ENCODE results near the gene OLFML1. TPM values are rescaled to one million over a fixed set of nuclear protein-coding genes. Genes with fewer than 3 reads are reported as not detected.

The OLFML1 gene
- total RNA-seq, 1 experiment from 2014 or later: not detected

GRCh38 chr11:7518811-7519562, 33.7 kb downstream of the OLFML1 start (continued):
- no peak for TF ChIP-seq EMX1 (CRISPR knock-in tag; IDR thresholded peaks at IDR 0.05)
- no peak for TF ChIP-seq RELA (CRISPR knock-in tag; IDR thresholded peaks at IDR 0.05; ENCODE audit: borderline replicate concordance)
- TF ChIP-seq ATF6 (CRISPR knock-in tag; IDR thresholded peaks at IDR 0.05): no peak
- no peak for TF ChIP-seq ZNF512 (CRISPR knock-in tag; IDR thresholded peaks at IDR 0.05; ENCODE audit: borderline replicate concordance)
- TF ChIP-seq NR1H2 (CRISPR knock-in tag; IDR thresholded peaks at IDR 0.05): no peak
- TF ChIP-seq ZNF219 (CRISPR knock-in tag; IDR thresholded peaks at IDR 0.05; ENCODE audit: borderline replicate concordance): no peak
- TF ChIP-seq ZNF281 (CRISPR knock-in tag; IDR thresholded peaks at IDR 0.05): no peak
- no peak for TF ChIP-seq JUN (CRISPR knock-in tag; IDR thresholded peaks at IDR 0.05)
- no peak for TF ChIP-seq ZNF396 (CRISPR knock-in tag; IDR thresholded peaks at IDR 0.05; ENCODE audit: borderline replicate concordance)

GRCh38 chr11:7520011-7520942, 35.0 kb downstream of the OLFML1 start:
- ChIA-PET POLR2A (no interaction called here), CTCF (interaction anchor here (1.8 kb wide), 1 partner anchor 51 kb away, joined by 5 read pairs; no protein-coding TSS in a partner anchor)
- H3K27me3 Mint-ChIP-seq (ENCODE audit: low read depth): peaks cover 13% of the 10 kb centered on the region
- no peaks in the 10 kb centered on the region; the same call in 1 of the 2 replicates for H3K9me3 Mint-ChIP-seq
- peaks cover 10% of the 10 kb centered on the region for H3K4me1 Mint-ChIP-seq
- no peak for DNase-seq (ENCODE audit: low spot score)
- H3K27ac Mint-ChIP-seq: no peak overlapping the region
- TF ChIP-seq GTF2I (CRISPR knock-in tag; conservative IDR thresholded peaks at IDR 0.05) (no peak), NFE2L1 (CRISPR knock-in tag; IDR thresholded peaks at IDR 0.05) (no peak), ESRRA (CRISPR knock-in tag; IDR thresholded peaks at IDR 0.05; ENCODE audit: borderline replicate concordance) (no peak), CREB1 (CRISPR knock-in tag; IDR thresholded peaks at IDR 0.05) (no peak)
- no peak for ATAC-seq
- H3K36me3 Mint-ChIP-seq: no peaks in the 10 kb centered on the region
- H3K4me3 Mint-ChIP-seq: no peak overlapping the region

GRCh38 chr11:7520981-7521487, 35.7 kb downstream of the OLFML1 start:
- Mint-ChIP-seq H3K27me3 (ENCODE audit: low read depth) (peaks cover 5% of the 10 kb centered on the region), H3K9me3 (no peaks in the 10 kb centered on the region; the same call in 1 of the 2 replicates), H3K27ac (no peak overlapping the region), H3K4me3 (no peak overlapping the region), H3K4me1 (peaks cover 3% of the 10 kb centered on the region), H3K36me3 (no peaks in the 10 kb centered on the region)
- POLR2A ChIA-PET: no interaction called here
- no peak for ATAC-seq
- CTCF ChIA-PET: interaction anchor here (1.2 to 1.8 kb wide), 2 partner anchors 50 to 136 kb away, joined by 3 to 5 read pairs; no protein-coding TSS in a partner anchor
- DNase-seq (ENCODE audit: low spot score): no peak
- no peak for TF ChIP-seq TCF7 (CRISPR knock-in tag; IDR thresholded peaks at IDR 0.05; ENCODE audit: low read depth)
- no peak for TF ChIP-seq IRF1 (CRISPR knock-in tag; IDR thresholded peaks at IDR 0.05)
- TF ChIP-seq ZNF512 (CRISPR knock-in tag; IDR thresholded peaks at IDR 0.05; ENCODE audit: borderline replicate concordance): no peak
- TF ChIP-seq ARID4B (CRISPR knock-in tag; IDR thresholded peaks at IDR 0.05; ENCODE audit: borderline replicate concordance): no peak
- TF ChIP-seq ZNF232 (CRISPR knock-in tag; IDR thresholded peaks at IDR 0.05): no peak
